T-cell (primary cell): ENCODE data around the gene CLIC3. TPM values are rescaled to one million over a fixed set of nuclear protein-coding genes. Genes with fewer than 3 reads are reported as not detected.

Source experiments
- ATAC-seq, 4 experiments: fragments of 200-7000 bp in 3 of 4; fragments of 150-1000 bp in 1 of 4; cut with Tn5 transposase; replicated peaks in 1 of 4; 1 replicate in 3 of 4; 2 replicates in 1 of 4; pipeline ENCODE4 v1.10.0; 2021; ENCODE audit warnings: moderate library complexity in 3 of 4, mild to moderate bottlenecking in 2 of 4, moderate number of reproducible peaks in 1 of 4
- CTCF ChIA-PET, 2 donors: fragments of 300-600 bp; sonication (Branson Sonifier 250); formaldehyde crosslinking; loops; one replicate each; lab custom pipeline; 2022; ENCODE audit warnings: antibody characterized with exemption in 2 of 2; lab: Charles Lee
- POLR2A ChIA-PET, 2 donors: fragments of 300-600 bp; sonication (Branson Sonifier 250); formaldehyde crosslinking; loops; one replicate each; lab custom pipeline; 2022; ENCODE audit warnings: antibody characterized with exemption in 2 of 2; lab: Charles Lee
- DNase-seq, 35 experiments: peaks; one replicate each; pipeline versions ENCODE4 v3.0.0 to v3.0.0-alpha.2; 2013 to 2023
- H3K27ac ChIP-seq: one replicate; pipeline ENCODE4 v1.5.1; 2013; ENCODE audit warnings: low read length
- H3K27me3 ChIP-seq, 2 experiments: replicated peaks in 1 of 2; 1 replicate in 1 of 2; 2 replicates in 1 of 2; pipeline versions ENCODE4 v1.6.1 to v1.7.0; 2013; ENCODE audit warnings: low read length in 1 of 2, mixed read lengths in 1 of 2; ENCODE audit not compliant: control insufficient read depth in 2 of 2, insufficient read depth in 2 of 2; ENCODE audit errors: extremely low read depth in 1 of 2
- H3K36me3 ChIP-seq, 2 donors: 1 replicate in 1 of 2; 2 replicates in 1 of 2; pipeline versions ENCODE4 v1.6.1 to v1.7.0; 2013; ENCODE audit warnings: low read length in 1 of 2; ENCODE audit not compliant: control insufficient read depth in 2 of 2, insufficient read depth in 1 of 2; ENCODE audit errors: extremely low read depth in 1 of 2
- H3K4me1 ChIP-seq, 2 experiments: 1 replicate in 1 of 2; 2 replicates in 1 of 2; pipeline versions ENCODE4 v1.6.1 to v1.7.0; 2013; ENCODE audit warnings: low read length in 2 of 2, mixed read lengths in 1 of 2; ENCODE audit not compliant: insufficient read depth in 2 of 2, control insufficient read depth in 1 of 2; ENCODE audit errors: extremely low read depth in 1 of 2
- H3K4me3 ChIP-seq, 2 donors: 1 replicate in 1 of 2; 2 replicates in 1 of 2; pipeline versions ENCODE4 v1.5.1 to v1.7.0; 2013; ENCODE audit warnings: mild to moderate bottlenecking in 2 of 2, low read length in 1 of 2, moderate library complexity in 1 of 2; ENCODE audit not compliant: control insufficient read depth in 1 of 2; ENCODE audit errors: extremely low read depth in 1 of 2
- H3K9me3 ChIP-seq: 2 replicates; pipeline ENCODE4 v1.7.0; 2013
- H3K27ac Mint-ChIP-seq, 2 donors: one replicate each; pipeline ENCODE4 v1.8.0; 2020 to 2021; ENCODE audit warnings: mild to moderate bottlenecking in 2 of 2, mixed read lengths in 2 of 2
- H3K27me3 Mint-ChIP-seq, 2 donors: one replicate each; pipeline ENCODE4 v1.8.0; 2021 to 2022; ENCODE audit warnings: mixed read lengths in 2 of 2
- H3K36me3 Mint-ChIP-seq: one replicate; pipeline ENCODE4 v1.8.0; 2021; ENCODE audit warnings: mixed read lengths
- H3K4me1 Mint-ChIP-seq, 3 donors: one replicate each; pipeline ENCODE4 v1.8.0; 2020 to 2022; ENCODE audit warnings: mixed read lengths in 3 of 3, mild to moderate bottlenecking in 1 of 3
- H3K4me3 Mint-ChIP-seq, 3 donors: one replicate each; pipeline ENCODE4 v1.8.0; 2020 to 2022; ENCODE audit warnings: mild to moderate bottlenecking in 3 of 3, mixed read lengths in 3 of 3, moderate library complexity in 3 of 3
- H3K9me3 Mint-ChIP-seq, 3 donors: one replicate each; pipeline ENCODE4 v1.8.0; 2020 to 2022; ENCODE audit warnings: mixed read lengths in 3 of 3
- WGBS: methylation state at CpG from one replicate; pipeline ENCODE4 v1.1.5; 2013; ENCODE audit warnings: missing lambda C conversion rate; ENCODE audit not compliant: insufficient coverage; 5-methylcytosine and 5-hydroxymethylcytosine counted together
- total RNA-seq, 35 experiments: library from RNA in 6 of 35; stranded (reverse) in 6 of 35; fragments of 120-200 nt in 1 of 35; gene quantifications; one replicate each; pipeline versions ENCODE4 v1.2.1 to v1.2.4 and lab custom pipeline; 2013 to 2026

CLIC3 gene
- total RNA-seq, 5 donors from 2014 or later (not counting 1 experiment from before 2014, with no cell fraction given), result 5.4 to 24.7 (median 8.0) TPM

GRCh38 chr9:137025517-137025966 lies 29.2 kb upstream of the CLIC3 start:
- ATAC-seq (no peak), DNase-seq (peak in 6 of 35 experiments; percentile 26 to 45 (median 31))
- peaks cover 0 to 7% of the 10 kb centered on the region in 2 donors for H3K36me3 ChIP-seq
- ChIA-PET POLR2A (interaction anchor here in 1 of 2 donors (0.6 kb wide), 1 partner anchor 8 kb away, joined by 3 read pairs; no protein-coding TSS in a partner anchor), CTCF (interaction anchor here (0.6 to 1.1 kb wide), 3 partner anchors 9 to 233 kb away, joined by 3 to 6 read pairs (median 3); no protein-coding TSS in a partner anchor)
- Mint-ChIP-seq H3K36me3 (no peaks in the 10 kb centered on the region), H3K27me3 (no peaks in the 10 kb centered on the region), H3K4me3 (no peak overlapping the region), H3K9me3 (no peaks in the 10 kb centered on the region), H3K4me1 (peaks cover 21 to 37% (median 30%) of the 10 kb centered on the region in 3 donors), H3K27ac (no peak overlapping the region)
- H3K9me3 ChIP-seq, result no peaks in the 10 kb centered on the region
- H3K4me1 ChIP-seq, result peaks cover 20 to 65% of the 10 kb centered on the region in 2 experiments
- 87% methylated on average over 13 of the region's 21 CpGs for WGBS
- peaks cover 0 to 7% of the 10 kb centered on the region in 2 experiments for H3K27me3 ChIP-seq
- no peak overlapping the region for H3K27ac ChIP-seq
- H3K4me3 ChIP-seq, result no peak overlapping the region

DNA sequence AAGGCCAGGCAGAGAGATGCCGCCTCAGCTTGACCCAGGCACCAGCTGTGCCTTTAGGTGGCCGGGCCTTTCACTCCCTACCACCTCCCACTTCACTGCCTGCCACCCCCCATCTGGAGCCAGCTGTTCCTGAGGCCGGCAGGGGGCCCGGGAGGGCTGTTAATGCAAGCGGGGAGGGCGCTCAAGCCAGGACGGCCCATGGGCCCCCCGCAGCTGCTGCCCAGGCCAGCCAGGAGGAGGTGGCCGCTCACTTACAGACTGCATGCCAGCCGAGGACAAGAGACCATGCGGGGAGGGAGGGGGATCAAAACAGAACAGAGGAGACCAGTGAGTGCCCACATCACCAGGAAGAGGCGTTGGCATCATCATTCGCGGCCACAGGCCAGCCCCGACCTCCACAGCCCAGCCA lies 27.2 kb upstream of the CLIC3 start:
- no peaks in the 10 kb centered on the region for H3K27me3 Mint-ChIP-seq
- H3K4me3 ChIP-seq, result no peak overlapping the region
- H3K9me3 Mint-ChIP-seq, result no peaks in the 10 kb centered on the region
- peaks cover 9 to 20% (median 14%) of the 10 kb centered on the region in 3 donors for H3K4me1 Mint-ChIP-seq
- H3K4me1 ChIP-seq, result peaks cover 9 to 45% of the 10 kb centered on the region in 2 experiments
- H3K36me3 ChIP-seq, result peaks cover 0 to 16% of the 10 kb centered on the region in 2 donors
- no peak for DNase-seq
- POLR2A ChIA-PET, result no interaction called here
- no peak overlapping the region for H3K4me3 Mint-ChIP-seq
- H3K9me3 ChIP-seq, result no peaks in the 10 kb centered on the region
- H3K36me3 Mint-ChIP-seq, result no peaks in the 10 kb centered on the region
- no peaks in the 10 kb centered on the region for H3K27me3 ChIP-seq
- CTCF ChIA-PET, result no interaction called here
- no peak overlapping the region for H3K27ac ChIP-seq
- no peak overlapping the region for H3K27ac Mint-ChIP-seq
- ATAC-seq, result no peak
- 96% methylated on average over 15 of the region's 15 CpGs for WGBS

DNA sequence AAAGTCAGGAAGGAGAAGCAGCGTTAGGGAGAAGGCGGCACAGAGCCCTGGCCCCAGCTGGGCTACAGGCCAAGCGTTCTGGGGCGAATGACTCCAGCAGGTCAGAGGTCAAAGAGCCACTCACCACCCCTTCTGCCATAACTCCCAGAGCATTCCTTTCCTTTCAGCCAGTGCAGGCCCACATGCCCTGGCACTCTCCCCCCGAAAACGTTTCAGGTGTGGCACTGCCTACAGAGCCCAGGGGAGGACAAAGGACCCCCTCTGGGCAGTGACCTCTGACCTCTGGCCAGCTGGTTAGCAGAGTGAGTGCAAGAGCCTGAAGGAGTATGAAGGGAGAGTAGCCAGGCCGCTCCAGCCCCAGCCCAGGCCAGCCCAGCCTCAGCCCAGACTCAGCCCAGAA lies 26.8 kb upstream of the CLIC3 start:
- no peaks in the 10 kb centered on the region for H3K9me3 Mint-ChIP-seq
- peaks cover 0 to 16% of the 10 kb centered on the region in 2 donors for H3K36me3 ChIP-seq
- ChIA-PET POLR2A (no interaction called here), CTCF (no interaction called here)
- DNase-seq, result no peak
- 88% methylated on average over 3 of the region's 7 CpGs for WGBS
- H3K27me3 ChIP-seq, result no peaks in the 10 kb centered on the region
- H3K27ac Mint-ChIP-seq, result no peak overlapping the region
- H3K27me3 Mint-ChIP-seq, result no peaks in the 10 kb centered on the region
- ATAC-seq, result no peak
- peaks cover 9 to 43% of the 10 kb centered on the region in 2 experiments for H3K4me1 ChIP-seq
- H3K27ac ChIP-seq, result no peak overlapping the region
- no peaks in the 10 kb centered on the region for H3K36me3 Mint-ChIP-seq
- H3K4me3 Mint-ChIP-seq, result no peak overlapping the region
- no peak overlapping the region for H3K4me3 ChIP-seq
- H3K9me3 ChIP-seq, result no peaks in the 10 kb centered on the region
- peaks cover 9 to 20% (median 14%) of the 10 kb centered on the region in 3 donors for H3K4me1 Mint-ChIP-seq

- no peaks in the 10 kb centered on the region for H3K9me3 ChIP-seq
- ATAC-seq (no peak), DNase-seq (no peak)
- H3K27me3 ChIP-seq, result no peaks in the 10 kb centered on the region
- Mint-ChIP-seq H3K27me3 (no peaks in the 10 kb centered on the region), H3K9me3 (no peaks in the 10 kb centered on the region), H3K4me3 (no peak overlapping the region), H3K4me1 (peaks cover 9 to 20% (median 14%) of the 10 kb centered on the region in 3 donors), H3K27ac (no peak overlapping the region), H3K36me3 (no peaks in the 10 kb centered on the region)
- H3K4me3 ChIP-seq, result no peak overlapping the region
- ChIA-PET POLR2A (no interaction called here), CTCF (no interaction called here)
- peaks cover 0 to 16% of the 10 kb centered on the region in 2 donors for H3K36me3 ChIP-seq
- 98% methylated on average over 19 of the region's 23 CpGs for WGBS
- H3K27ac ChIP-seq, result no peak overlapping the region
- peaks cover 9 to 43% of the 10 kb centered on the region in 2 experiments for H3K4me1 ChIP-seq
Measured at GRCh38 chr9:137022662-137023008, 26.3 kb upstream of the CLIC3 start.

- DNase-seq (peak in 34 of 35 experiments; percentile 20 to 82 (median 54)), ATAC-seq (peak; percentile 70 to 76 (median 76))
- CTCF ChIA-PET, result interaction anchor here in 1 of 2 donors (0.8 kb wide), 1 partner anchor 44 kb away, joined by 3 read pairs; no protein-coding TSS in a partner anchor
- Histone ChIP-seq H3K27me3 (no peaks in the 10 kb centered on the region), H3K36me3 (peaks cover 3 to 20% of the 10 kb centered on the region in 2 donors), H3K4me3 (no peak overlapping the region), H3K27ac (no peak overlapping the region), H3K9me3 (no peaks in the 10 kb centered on the region), H3K4me1 (peaks cover 5 to 37% of the 10 kb centered on the region in 2 experiments)
- Mint-ChIP-seq H3K4me3 (no peak overlapping the region), H3K9me3 (no peaks in the 10 kb centered on the region), H3K36me3 (peaks cover under 1% of the 10 kb centered on the region), H3K27me3 (no peaks in the 10 kb centered on the region), H3K27ac (no peak overlapping the region), H3K4me1 (peaks cover 6 to 17% (median 12%) of the 10 kb centered on the region in 3 donors)
- POLR2A ChIA-PET, result no interaction called here
- 78% methylated on average over 23 of the region's 30 CpGs for WGBS
Measured at GRCh38 chr9:137021979-137022661, 25.8 kb upstream of the CLIC3 start.

DNA sequence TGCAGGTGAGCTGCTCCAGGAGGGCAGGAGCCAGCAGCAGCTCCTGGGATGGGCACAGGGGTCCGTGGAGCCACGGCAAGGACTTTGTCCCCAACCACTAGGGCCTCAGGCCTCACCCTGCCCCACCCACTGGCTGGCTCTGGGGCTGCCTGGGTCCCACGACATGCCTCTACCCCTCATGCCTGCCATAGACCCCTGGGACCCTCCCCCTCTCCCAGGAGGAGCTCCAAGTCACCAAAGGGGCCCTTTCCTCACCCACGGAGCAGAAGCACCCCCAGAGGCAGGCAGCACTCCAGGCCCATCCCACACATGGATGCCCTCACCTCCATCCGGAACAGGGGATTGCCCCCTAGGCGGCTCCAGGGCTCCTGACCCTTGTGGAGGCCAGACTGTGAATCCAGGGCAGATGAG lies 25.2 kb upstream of the CLIC3 start:
- no peaks in the 10 kb centered on the region for H3K27me3 ChIP-seq
- H3K9me3 ChIP-seq, result no peaks in the 10 kb centered on the region
- Mint-ChIP-seq H3K27ac (no peak overlapping the region), H3K27me3 (no peaks in the 10 kb centered on the region), H3K4me1 (peaks cover under 1 to 12% (median 7%) of the 10 kb centered on the region in 3 donors), H3K9me3 (no peaks in the 10 kb centered on the region), H3K36me3 (peaks cover 5% of the 10 kb centered on the region), H3K4me3 (no peak overlapping the region)
- WGBS, result 88% methylated on average over 3 of the region's 6 CpGs
- peak in 1 of 4 experiments; percentile 9 for ATAC-seq
- no peak for DNase-seq
- ChIA-PET POLR2A (no interaction called here), CTCF (interaction anchor here in 1 of 2 donors (0.8 kb wide), 1 partner anchor 43 kb away, joined by 3 read pairs; no protein-coding TSS in a partner anchor)
- peaks cover 6 to 25% of the 10 kb centered on the region in 2 donors for H3K36me3 ChIP-seq
- no peak overlapping the region for H3K4me3 ChIP-seq
- peaks cover 3 to 32% of the 10 kb centered on the region in 2 experiments for H3K4me1 ChIP-seq
- no peak overlapping the region for H3K27ac ChIP-seq
